ENCODE data around the gene TRPM5.

DNA sequence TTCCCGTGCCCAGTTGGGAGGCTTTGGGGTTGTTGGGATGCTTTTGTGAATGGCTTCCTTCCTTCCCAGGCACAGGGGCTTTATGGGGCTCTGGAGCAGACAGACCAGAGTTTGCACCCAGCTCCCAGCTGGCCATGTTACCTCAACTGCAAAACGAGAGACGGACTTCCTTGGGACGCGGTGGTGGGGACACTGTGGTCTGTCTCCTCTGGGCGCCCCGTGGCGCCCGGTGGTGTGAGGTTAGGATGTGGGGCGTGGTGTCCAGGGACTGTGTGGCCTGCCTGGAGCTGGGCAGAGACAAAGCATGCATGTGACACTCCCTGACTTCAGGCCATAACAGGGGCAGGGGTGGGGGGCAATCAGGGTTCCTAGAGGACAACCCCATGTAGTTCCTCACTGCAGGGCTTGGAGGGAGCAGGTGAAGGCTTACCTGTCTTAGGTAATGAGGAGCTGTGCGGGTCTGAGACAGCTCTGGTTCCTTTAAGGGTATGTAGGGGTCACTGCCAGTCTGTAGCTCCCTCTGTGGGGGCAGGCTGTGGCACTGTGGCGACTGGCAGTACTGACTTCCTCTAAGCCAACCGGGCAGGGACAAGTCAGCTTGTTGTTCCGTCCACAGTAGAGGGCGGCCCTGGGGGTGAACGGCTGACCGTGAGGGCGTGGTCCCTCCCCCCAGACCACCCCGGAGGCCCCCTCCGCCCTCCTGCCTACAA lies 14.9 kb upstream of the TRPM5 start:
- TF ChIP-seq, protein P1, sequence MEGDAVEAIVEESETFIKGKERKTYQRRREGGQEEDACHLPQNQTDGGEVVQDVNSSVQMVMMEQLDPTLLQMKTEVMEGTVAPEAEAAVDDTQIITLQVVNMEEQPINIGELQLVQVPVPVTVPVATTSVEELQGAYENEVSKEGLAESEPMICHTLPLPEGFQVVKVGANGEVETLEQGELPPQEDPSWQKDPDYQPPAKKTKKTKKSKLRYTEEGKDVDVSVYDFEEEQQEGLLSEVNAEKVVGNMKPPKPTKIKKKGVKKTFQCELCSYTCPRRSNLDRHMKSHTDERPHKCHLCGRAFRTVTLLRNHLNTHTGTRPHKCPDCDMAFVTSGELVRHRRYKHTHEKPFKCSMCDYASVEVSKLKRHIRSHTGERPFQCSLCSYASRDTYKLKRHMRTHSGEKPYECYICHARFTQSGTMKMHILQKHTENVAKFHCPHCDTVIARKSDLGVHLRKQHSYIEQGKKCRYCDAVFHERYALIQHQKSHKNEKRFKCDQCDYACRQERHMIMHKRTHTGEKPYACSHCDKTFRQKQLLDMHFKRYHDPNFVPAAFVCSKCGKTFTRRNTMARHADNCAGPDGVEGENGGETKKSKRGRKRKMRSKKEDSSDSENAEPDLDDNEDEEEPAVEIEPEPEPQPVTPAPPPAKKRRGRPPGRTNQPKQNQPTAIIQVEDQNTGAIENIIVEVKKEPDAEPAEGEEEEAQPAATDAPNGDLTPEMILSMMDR (IDR thresholded peaks at IDR 0.05) = no peak
- TF ChIP-seq POLR2A (IDR thresholded peaks at IDR 0.05) = no peak

Measured in Peyer's patch (tissue), 4 donors.